Measurements from ENCODE around the gene PRUNE1.

- TF ChIP-seq, protein P1, sequence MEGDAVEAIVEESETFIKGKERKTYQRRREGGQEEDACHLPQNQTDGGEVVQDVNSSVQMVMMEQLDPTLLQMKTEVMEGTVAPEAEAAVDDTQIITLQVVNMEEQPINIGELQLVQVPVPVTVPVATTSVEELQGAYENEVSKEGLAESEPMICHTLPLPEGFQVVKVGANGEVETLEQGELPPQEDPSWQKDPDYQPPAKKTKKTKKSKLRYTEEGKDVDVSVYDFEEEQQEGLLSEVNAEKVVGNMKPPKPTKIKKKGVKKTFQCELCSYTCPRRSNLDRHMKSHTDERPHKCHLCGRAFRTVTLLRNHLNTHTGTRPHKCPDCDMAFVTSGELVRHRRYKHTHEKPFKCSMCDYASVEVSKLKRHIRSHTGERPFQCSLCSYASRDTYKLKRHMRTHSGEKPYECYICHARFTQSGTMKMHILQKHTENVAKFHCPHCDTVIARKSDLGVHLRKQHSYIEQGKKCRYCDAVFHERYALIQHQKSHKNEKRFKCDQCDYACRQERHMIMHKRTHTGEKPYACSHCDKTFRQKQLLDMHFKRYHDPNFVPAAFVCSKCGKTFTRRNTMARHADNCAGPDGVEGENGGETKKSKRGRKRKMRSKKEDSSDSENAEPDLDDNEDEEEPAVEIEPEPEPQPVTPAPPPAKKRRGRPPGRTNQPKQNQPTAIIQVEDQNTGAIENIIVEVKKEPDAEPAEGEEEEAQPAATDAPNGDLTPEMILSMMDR (IDR thresholded peaks at IDR 0.05; ENCODE audit: low read depth, low read length): peak; percentile 79
- no peak for TF ChIP-seq EZH2phosphoT487 (IDR thresholded peaks at IDR 0.05; ENCODE audit: low read depth)
Measured at GRCh38 chr1:151070474-151071276, 62.4 kb downstream of the PRUNE1 start, which contains the start of gene GABPB2.
